Caki2 (cell line): ENCODE measurements around the gene MT3. TPM values are rescaled to one million over a fixed set of nuclear protein-coding genes. Genes with fewer than 3 reads are reported as not detected.

Experiments used
- DNase-seq: peaks from one replicate; pipeline ENCODE4 v3.0.0-alpha.2; 2015; ENCODE audit warnings: low read depth
- in situ Hi-C: cut with HindIII; loops from 2 replicates; pipeline ENCODE4 v1.10.0; 2016; ENCODE audit warnings: low sequenced_read_pairs, low pct_unique_long_range_greater_than_20kb, mixed read lengths
- total RNA-seq: library from RNA; depleted of rRNA; stranded (reverse); fragments of >200 nt; shearing (Covaris generic); gene quantifications from 2 replicates; pipeline ENCODE4 v1.2.3, GENCODE V29; 2014; ENCODE audit warnings: low replicate concordance; rRNA removed

The MT3 gene
- total RNA-seq: not detected in 2 replicates

GRCh38 chr16:56589141-56590039, at the start of gene MT3:
Gene MT3, plus strand, starts transcription at chr16:56589528. Its CDS starts 63 bp downstream, at chr16:56589591.
- DNase-seq: no peak
- in situ Hi-C loops: no loop called here

GRCh38 chr16:56539656-56540055, 49.7 kb upstream of the MT3 start:
- no peak for DNase-seq
- in situ Hi-C loops: no loop called here

DNA sequence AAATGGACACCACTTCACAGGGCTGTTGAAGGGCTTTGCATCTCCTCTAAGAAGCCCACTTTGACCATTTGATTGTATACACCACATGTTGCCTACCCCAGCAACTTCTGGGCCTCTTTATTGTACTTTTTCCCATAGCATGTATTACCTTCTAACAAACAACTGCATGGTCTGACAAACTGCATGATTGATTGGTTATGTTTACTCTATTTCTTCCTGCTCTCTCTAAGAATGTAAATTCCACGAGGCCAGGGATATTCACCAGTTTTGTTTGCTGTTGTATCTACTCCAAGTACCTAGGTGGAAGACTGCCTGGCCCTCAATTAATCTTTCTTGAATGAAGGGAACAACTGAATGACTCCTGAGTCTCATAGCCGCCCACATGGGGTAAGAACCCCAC, 47.3 kb upstream of the MT3 start:
- DNase-seq: no peak
- in situ Hi-C loops: no loop called here

GRCh38 chr16:56547120-56547948, 42.0 kb upstream of the MT3 start:
- DNase-seq: no peak
- in situ Hi-C loops: no loop called here

- no peak for DNase-seq
- in situ Hi-C loops: no loop called here
Observed at GRCh38 chr16:56547949-56548567, 41.3 kb upstream of the MT3 start.

- no peak for DNase-seq
- in situ Hi-C loops: no loop called here
Observed at GRCh38 chr16:56549161-56549560, 40.2 kb upstream of the MT3 start.

DNA sequence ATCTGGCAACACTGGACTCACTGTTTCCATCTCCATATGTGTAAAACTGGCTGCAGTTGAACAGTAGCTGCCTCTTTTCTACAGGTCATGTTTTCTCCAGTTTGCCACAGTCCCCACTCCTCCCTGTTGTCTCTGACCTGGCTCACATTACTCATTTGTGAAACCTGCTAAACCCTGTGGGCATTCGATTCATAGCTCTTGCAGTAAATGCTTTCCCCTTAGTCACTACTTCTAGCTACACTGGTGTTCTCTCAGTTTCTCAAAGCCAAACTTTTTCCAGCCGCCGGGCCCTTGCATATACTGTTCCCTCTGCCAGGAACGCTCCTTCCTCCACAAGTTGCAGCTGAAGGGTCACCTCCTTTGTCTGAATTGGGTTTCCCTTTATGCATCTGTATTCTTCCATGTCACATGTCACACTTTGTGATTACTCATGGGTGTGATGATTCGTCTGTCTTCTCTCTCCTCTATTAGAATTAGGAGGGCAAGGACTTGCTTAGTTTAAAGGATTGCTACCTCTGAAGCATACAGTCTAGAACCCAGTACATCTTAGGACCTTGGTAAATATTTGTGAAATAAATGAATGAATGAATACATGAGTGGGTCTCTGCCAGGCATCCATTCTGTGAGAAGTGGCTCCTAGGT, 39.5 kb upstream of the MT3 start:
- in situ Hi-C loops: no loop called here
- peak; percentile 23 for DNase-seq

GRCh38 chr16:56551796-56552738, 37.3 kb upstream of the MT3 start:
- no peak for DNase-seq
- in situ Hi-C loops: no loop called here

DNA sequence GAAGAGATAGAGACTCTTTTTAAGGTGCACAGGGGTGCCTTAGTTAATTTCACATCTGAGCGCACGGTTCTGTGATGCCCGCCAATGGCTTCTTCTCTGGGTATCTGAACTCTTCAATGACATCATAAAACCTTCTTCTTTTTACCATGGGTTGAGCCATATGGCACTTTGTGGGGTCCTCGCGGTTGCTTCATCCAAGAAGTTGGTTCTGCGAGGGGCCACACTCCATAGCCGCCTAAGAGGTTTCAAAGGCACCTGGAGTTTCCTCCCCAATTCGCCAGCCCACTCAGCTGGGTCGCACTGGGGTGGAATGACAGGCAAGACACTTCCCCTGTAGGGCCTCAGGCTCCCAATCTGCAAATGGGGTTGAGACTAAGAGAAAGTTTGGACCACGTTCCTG, 34.9 kb upstream of the MT3 start:
- in situ Hi-C loops: no loop called here
- DNase-seq: no peak

DNA sequence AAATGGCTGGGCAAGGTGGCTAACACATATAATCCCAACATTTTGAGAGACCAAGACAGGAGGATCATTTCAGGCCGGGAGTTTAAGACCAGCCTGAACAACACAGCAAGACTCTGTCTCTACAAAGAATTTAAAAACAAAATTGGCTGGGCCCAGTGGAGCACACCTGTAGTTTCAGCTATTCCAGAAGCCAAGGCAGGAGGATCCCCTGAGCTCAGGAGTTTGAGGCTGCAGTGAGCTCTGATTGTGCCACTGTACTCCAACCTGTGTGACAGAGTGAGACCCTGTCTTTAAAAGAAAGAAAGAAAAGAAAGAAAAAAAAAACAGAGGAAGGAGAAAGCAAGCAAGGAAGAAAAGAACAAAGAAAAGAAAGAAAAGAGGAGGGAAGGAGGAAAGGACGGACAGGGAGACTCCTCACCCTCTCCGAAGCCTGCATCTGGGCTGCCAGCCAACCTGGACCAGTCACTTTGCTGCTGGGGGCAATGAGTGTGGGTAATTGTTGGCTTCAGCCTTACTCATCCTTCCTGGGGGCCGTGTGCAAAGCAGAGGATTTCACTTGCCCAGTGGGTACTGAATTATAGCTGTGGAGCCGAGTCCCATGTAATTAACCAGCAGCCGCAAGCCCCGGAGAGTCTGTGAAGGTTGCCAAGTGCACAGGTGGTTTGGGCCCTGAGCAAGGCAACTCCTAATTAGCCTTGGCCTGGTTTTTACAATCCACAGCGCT, 31.1 kb upstream of the MT3 start:
- peak; percentile 5 for DNase-seq
- in situ Hi-C loops: no loop called here

DNA sequence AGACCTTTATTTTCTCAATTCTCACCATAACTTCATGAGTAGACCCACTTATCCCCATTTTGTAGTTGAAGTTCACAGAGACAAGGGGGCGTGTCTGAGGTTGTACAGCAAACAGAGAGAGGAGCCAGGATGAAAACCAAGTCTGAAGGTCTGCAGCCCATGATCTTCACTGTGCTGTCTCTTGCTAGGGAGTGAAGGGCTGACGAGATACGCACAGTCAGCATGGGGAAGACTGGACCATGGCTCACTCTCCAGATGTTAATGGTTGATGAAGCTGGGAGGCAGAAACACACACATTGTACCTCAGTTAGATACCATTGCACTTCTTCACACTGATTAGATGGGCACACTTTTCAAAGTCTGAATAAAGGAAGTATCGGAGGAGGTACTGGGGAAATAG, 30.2 kb upstream of the MT3 start:
- no peak for DNase-seq
- in situ Hi-C loops: no loop called here

DNA sequence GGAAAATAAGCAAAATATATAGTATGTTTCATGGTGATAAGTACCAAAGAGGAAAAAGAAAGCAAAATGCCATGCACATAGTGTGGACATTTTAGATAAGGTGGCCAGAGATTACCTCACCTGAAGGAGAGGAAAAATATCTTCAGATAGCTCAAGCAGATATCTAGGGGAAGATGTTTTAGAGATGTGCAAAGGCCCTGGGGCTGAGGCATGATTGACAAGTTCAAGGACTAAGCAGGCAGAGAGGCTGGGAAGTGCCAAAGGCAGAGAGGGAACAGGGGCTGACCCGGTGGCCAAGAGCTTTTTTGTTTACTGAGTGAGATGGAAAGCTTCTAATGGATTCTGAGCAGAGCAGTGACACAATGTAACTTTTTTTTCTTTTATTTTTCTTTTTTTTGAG, 28.9 kb upstream of the MT3 start:
- in situ Hi-C loops: no loop called here

GRCh38 chr16:56561126-56561525, 28.2 kb upstream of the MT3 start:
- DNase-seq: no peak
- in situ Hi-C loops: no loop called here

More for the DNA sequence above, 28.9 kb upstream of the MT3 start:
- no peak for DNase-seq

DNA sequence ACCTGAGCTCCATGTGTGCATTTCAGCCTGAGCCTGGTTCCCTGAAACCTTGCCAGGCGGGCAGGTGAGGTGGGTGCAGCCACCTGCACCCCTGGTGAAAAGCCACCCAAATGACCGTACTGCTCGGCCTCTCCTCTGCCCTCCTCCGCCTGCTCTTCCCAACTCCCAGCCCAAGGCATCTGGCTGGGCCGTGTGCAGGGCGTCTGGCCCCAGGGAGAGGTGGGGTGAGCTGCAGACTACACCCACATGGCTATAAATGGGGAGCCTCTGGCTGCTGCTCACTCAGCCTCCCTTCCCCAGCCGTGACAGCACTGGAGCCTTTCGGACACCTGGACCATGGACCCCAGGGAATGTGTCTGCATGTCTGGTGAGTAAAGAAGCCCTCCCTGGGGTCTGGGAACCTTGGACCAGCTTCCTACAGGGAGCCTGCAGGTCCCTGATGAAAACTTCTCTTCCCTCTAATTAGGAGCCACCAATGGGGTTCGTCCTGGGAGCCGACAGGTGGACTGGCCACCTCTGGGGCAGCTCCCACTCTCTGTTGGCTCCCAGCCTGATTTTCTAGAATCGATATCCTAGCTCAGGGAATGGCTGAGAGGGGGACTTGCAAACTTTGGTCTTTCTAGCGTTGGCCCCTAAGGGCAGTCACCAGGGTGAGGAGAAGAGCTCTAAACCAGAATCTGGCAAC, 24.4 kb upstream of the MT3 start, which contains the start of gene MT4:
TSS of gene MT4 (plus strand) at position 281 of the 685 bp plus-strand sequence. CDS start at position 337, 56 bp downstream.
- in situ Hi-C loops: no loop called here
- no peak for DNase-seq

GRCh38 chr16:56569971-56570370, 19.4 kb upstream of the MT3 start:
- in situ Hi-C loops: no loop called here
- no peak for DNase-seq

- in situ Hi-C loops: no loop called here
- DNase-seq: no peak
Observed at GRCh38 chr16:56571525-56571924, 17.8 kb upstream of the MT3 start.
